Measurements from ENCODE around the gene PLCXD1. TPM values are rescaled to one million over a fixed set of nuclear protein-coding genes. Genes with fewer than 3 reads are reported as not detected.

Gene PLCXD1
- polyA plus RNA-seq, 2 of the 4 experiments (the other 2 are of a cell fraction), result 64.6 to 67.9 TPM

GRCh38 chrX:344371-344901 is 63.3 kb downstream of the PLCXD1 start:
- WGBS (ENCODE audit: missing lambda C conversion rate), result 94% methylated on average over 36 of the region's 47 CpGs
- Histone ChIP-seq H3K9me3 (no peaks in the 10 kb centered on the region), H3K4me3 (no peak overlapping the region), H3K4me1 (no peaks in the 10 kb centered on the region), H3K27ac (no peak overlapping the region), H3K4me2 (no peak overlapping the region)
- TF ChIP-seq MAX (IDR thresholded peaks at IDR 0.05) (no peak), RARB (CRISPR knock-in tag; IDR thresholded peaks at IDR 0.05) (no peak), FOSB (CRISPR knock-in tag; IDR thresholded peaks at IDR 0.05) (no peak), ZC3H11A (IDR thresholded peaks at IDR 0.05) (no peak), CHD4 (IDR thresholded peaks at IDR 0.05; ENCODE audit: borderline replicate concordance) (no peak), USF2 (IDR thresholded peaks at IDR 0.05) (no peak), TFCP2L1 (CRISPR knock-in tag; IDR thresholded peaks at IDR 0.05) (no peak), ATOH8 (CRISPR knock-in tag; IDR thresholded peaks at IDR 0.05; ENCODE audit: low read depth) (no peak), ZNF302 (CRISPR knock-in tag; IDR thresholded peaks at IDR 0.05) (no peak), FOXS1 (CRISPR knock-in tag; IDR thresholded peaks at IDR 0.05) (no peak), HMGXB4 (CRISPR knock-in tag; IDR thresholded peaks at IDR 0.05; ENCODE audit: borderline replicate concordance) (no peak), GATA3 (IDR thresholded peaks at IDR 0.05; ENCODE audit: borderline replicate concordance) (no peak), SMC3 (IDR thresholded peaks at IDR 0.05) (no peak), RNF2 (IDR thresholded peaks at IDR 0.05; ENCODE audit: borderline replicate concordance, low read depth) (no peak), REST (IDR thresholded peaks at IDR 0.05) (no peak), ZSCAN20 (CRISPR knock-in tag; IDR thresholded peaks at IDR 0.05) (no peak)
- ChIA-PET POLR2A (no interaction called here), CTCF (no interaction called here)
- DNase-seq (ENCODE audit: low read depth in 1 of 2, low spot score in 1 of 2) (no peak), FAIRE-seq (no peak), ATAC-seq (no peak; a peak in 1 of 6 replicates)

- Histone ChIP-seq H3K9me3 (no peaks in the 10 kb centered on the region), H3K4me2 (no peak overlapping the region), H3K4me1 (no peaks in the 10 kb centered on the region), H3K4me3 (no peak overlapping the region), H3K27ac (no peak overlapping the region)
- FAIRE-seq (no peak), DNase-seq (ENCODE audit: low read depth in 1 of 2, low spot score in 1 of 2) (no peak), ATAC-seq (no peak; a peak in 1 of 6 replicates)
- ChIA-PET POLR2A (no interaction called here), CTCF (no interaction called here)
- 91% methylated on average over 54 of the region's 63 CpGs for WGBS (ENCODE audit: missing lambda C conversion rate)
- no peak for TF ChIP-seq PHF8 (IDR thresholded peaks at IDR 0.05; ENCODE audit: borderline replicate concordance, low read depth)
- no peak for TF ChIP-seq HES2 (IDR thresholded peaks at IDR 0.05)
- TF ChIP-seq FOSL2 (IDR thresholded peaks at IDR 0.05), result no peak
- no peak for TF ChIP-seq FOSL2 (CRISPR knock-in tag; IDR thresholded peaks at IDR 0.05)
- TF ChIP-seq ZNF302 (CRISPR knock-in tag; IDR thresholded peaks at IDR 0.05), result no peak
- TF ChIP-seq REST (IDR thresholded peaks at IDR 0.05), result no peak
- no peak for TF ChIP-seq MAZ (IDR thresholded peaks at IDR 0.05; ENCODE audit: borderline replicate concordance, low read depth, low read length)
- TF ChIP-seq HOXB13 (CRISPR knock-in tag; IDR thresholded peaks at IDR 0.05; ENCODE audit: low read depth), result no peak
- no peak for TF ChIP-seq HEYL (CRISPR knock-in tag; IDR thresholded peaks at IDR 0.05)
- TF ChIP-seq JUN (IDR thresholded peaks at IDR 0.05), result no peak
Measured at GRCh38 chrX:345020-345925, 64.1 kb downstream of the PLCXD1 start.

Measured in A549 (cell line).